ENCODE results near the gene DCTN5.

DCTN5 gene

GRCh38 chr16:23683487-23683886 is 42.2 kb downstream of the DCTN5 start:
- no peak for DNase-seq (ENCODE audit: low read depth)
- no peak overlapping the region for H3K4me3 ChIP-seq (replicated peaks; ENCODE audit: low read depth, low read length)
- no peak for TF ChIP-seq CTCF (IDR thresholded peaks at IDR 0.05; ENCODE audit: low read length, missing control alignments)

- no peak for DNase-seq (ENCODE audit: low read depth)
- no peak for TF ChIP-seq CTCF (IDR thresholded peaks at IDR 0.05; ENCODE audit: low read length, missing control alignments)
Measured at GRCh38 chr16:23687034-23687808, 46.0 kb downstream of the DCTN5 start.

GRCh38 chr16:23689442-23690187 is 48.3 kb downstream of the DCTN5 start:
- no peak for DNase-seq (ENCODE audit: low read depth)
- no peak overlapping the region for H3K4me3 ChIP-seq (replicated peaks; ENCODE audit: low read depth, low read length)
- TF ChIP-seq CTCF (IDR thresholded peaks at IDR 0.05; ENCODE audit: low read length, missing control alignments) = no peak

More at GRCh38 chr16:23687034-23687808, 46.0 kb downstream of the DCTN5 start:
- H3K4me3 ChIP-seq (replicated peaks; ENCODE audit: low read depth, low read length) = no peak overlapping the region

- DNase-seq (ENCODE audit: low read depth) = no peak
- no peak overlapping the region for H3K4me3 ChIP-seq (replicated peaks; ENCODE audit: low read depth, low read length)
- TF ChIP-seq CTCF (IDR thresholded peaks at IDR 0.05; ENCODE audit: low read length, missing control alignments) = no peak
Measured at GRCh38 chr16:23690771-23691482, 49.7 kb downstream of the DCTN5 start.

GRCh38 chr16:23691483-23692189 is 50.4 kb downstream of the DCTN5 start:
- peak; percentile 40 for DNase-seq (ENCODE audit: low read depth)
- TF ChIP-seq CTCF (IDR thresholded peaks at IDR 0.05; ENCODE audit: low read length, missing control alignments) = no peak
- H3K4me3 ChIP-seq (replicated peaks; ENCODE audit: low read depth, low read length) = no peak overlapping the region

- DNase-seq (ENCODE audit: low read depth) = no peak
- no peak overlapping the region for H3K4me3 ChIP-seq (replicated peaks; ENCODE audit: low read depth, low read length)
- TF ChIP-seq CTCF (IDR thresholded peaks at IDR 0.05; ENCODE audit: low read length, missing control alignments) = no peak
Measured at GRCh38 chr16:23692190-23692837, 51.0 kb downstream of the DCTN5 start.
